GM18951 (cell line): ENCODE data around the gene STAT5B.

Experiments
- POLR2A ChIP-seq: IDR thresholded peaks from 4 replicates; pipeline ENCODE4 v1.6.1; 2011; ENCODE audit warnings: mild to moderate bottlenecking; ENCODE audit not compliant: insufficient read length, insufficient read depth; ENCODE audit errors: extremely low read depth
- in situ Hi-C: fragments of 300-500 bp; cut with MboI; formaldehyde crosslinking; loops from one replicate; pipeline ENCODE4 v1.12.0; 2022; ENCODE audit warnings: low sequenced_read_pairs, mixed read lengths, inconsistent platforms; ENCODE audit not compliant: unreplicated experiment

Gene STAT5B

DNA sequence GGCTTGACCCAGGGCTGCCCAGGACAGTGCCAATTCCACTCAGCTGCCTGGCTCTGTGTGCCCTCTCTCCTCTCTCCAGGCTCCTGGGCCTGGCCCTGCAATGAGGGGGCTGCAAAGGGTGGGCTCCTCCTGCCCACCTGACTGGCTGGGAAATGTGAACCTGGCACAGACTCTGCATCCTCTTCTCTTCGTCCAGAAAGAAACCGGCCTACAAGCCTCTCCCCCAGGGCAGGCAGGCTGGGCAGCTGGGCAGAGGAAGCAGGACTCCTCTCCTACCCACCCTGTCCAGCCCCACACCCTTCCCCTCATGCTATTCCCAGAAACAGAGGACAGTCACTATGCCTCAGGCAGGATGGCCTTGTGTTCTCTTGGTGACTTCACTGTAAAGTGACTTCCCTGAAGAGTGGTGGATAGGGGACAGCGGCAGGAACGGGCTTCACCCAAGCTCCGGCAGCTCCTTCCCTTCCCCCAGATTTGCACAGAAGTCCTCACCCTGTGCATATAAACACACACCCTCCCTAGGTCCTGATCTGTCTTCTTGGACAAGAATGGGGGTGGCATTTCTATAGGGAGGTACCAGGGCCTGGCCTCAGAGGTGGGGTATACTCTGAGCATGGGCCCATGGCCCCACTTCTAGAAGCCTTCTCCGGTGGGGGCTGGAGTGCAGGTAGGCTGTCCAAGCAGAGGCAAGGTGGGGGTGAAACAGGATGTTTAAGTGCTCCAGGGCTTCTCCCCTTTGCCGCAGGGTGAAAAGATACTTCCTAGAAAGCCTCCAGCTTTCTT lies 7.2 kb upstream of the STAT5B start:
- in situ Hi-C loops: no loop called here
- no peak for TF ChIP-seq POLR2A

DNA sequence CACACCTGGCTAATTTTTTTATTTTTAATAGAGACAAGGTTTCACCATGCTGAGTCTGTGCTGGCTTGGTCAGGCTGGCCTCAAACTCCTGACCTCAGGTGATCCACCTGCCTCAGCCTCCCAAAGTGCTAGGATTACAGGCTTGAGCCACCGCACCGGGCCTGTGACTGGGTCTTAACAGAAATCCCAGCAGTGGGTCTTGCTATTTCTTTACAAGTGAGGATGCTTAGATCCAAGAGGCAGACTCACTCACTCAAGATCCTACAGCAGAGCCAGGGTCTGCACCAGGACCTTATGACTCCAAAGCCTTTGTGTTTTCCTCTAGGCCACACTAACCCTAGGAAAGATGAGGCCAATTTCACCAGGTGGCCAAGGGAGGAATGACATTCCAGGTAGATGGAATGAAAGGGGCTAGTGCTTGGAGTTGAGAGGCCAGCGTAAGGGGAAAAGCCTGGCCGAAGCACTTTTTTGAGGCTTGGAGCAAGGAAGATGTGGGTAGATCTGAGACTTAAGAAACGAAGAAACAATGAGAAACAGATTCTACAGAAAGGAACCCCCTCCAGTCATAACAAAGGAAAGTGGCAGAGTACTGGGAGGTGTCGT lies 6.4 kb upstream of the STAT5B start:
- in situ Hi-C loops: no loop called here

DNA sequence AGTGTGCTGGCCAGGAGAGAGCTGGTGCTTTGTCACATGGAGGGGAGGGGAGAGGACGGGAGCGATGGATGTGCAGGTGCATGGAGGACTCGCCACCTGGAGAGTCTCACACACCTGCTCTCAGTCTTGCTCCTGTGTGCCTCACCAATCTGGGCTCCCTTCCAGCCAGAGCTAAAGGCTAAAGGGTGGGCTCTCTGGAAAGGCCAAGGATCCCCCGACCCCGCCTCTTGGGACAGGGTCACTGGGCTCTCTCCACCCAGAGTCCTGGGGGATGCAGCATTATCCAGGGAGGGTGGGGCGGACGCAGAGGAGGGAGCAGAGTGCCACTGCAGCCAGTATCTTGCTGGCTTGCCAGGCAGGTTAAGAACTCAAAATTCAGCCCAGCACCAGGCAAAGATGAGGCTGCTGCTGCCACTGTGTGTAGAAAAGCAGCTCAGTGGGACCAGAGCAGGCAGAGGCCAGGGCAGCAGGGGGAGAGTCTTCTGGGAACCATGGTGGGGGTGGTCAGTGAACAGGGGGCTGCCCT lies 5.4 kb upstream of the STAT5B start:
- in situ Hi-C loops: no loop called here
- no peak for TF ChIP-seq POLR2A

More for the DNA sequence above, 6.4 kb upstream of the STAT5B start:
- TF ChIP-seq POLR2A: no peak

GRCh38 chr17:42279776-42280630 lies 3.8 kb upstream of the STAT5B start:
- TF ChIP-seq POLR2A: no peak
- in situ Hi-C loops: no loop called here

GRCh38 chr17:42277342-42277712 lies 1.1 kb upstream of the STAT5B start:
- in situ Hi-C loops: no loop called here
- TF ChIP-seq POLR2A: no peak

DNA sequence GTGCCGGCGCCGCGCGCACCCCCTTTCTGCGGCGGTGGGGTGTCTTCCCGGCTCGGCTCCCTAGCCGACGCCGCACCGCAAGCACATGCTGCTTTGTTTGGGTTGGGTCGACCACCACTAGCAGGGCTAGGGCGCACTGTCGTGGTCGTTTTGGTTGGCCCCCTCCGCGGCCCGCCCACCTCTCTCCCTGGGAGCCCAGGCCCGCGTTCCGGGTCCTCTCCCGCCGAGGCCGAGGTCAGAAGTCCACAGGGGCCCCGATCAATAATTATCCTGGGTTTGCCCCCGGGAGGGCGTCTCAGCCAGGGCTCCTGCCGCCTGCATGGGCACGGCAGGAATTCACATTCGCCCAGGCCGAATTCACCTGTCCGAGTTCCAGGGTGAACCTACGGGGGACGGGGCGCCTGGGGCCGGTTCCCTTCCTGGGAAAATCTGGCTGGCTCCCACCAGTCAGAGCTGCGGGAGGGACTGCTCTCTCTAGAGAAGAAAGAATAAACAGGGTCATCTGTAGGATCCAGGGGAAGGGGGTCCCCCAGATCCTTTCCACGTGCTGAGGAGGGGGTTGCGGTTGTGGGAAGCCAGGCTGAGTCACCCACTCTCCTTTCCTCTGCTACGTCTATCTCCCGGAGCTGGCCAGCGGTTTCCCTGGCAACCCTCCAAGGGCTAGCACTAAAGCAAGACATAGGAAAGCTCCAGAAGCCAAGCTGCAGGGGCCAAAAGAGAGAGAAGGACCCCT lies 584 bp upstream of the STAT5B start:
- TF ChIP-seq POLR2A: no peak
- in situ Hi-C loops: no loop called here

GRCh38 chr17:42275527-42276358 lies 448 bp downstream of the STAT5B start:
- in situ Hi-C loops: no loop called here
- no peak for TF ChIP-seq POLR2A

- in situ Hi-C loops: no loop called here
- no peak for TF ChIP-seq POLR2A
Observed at GRCh38 chr17:42274812-42275526, 1.2 kb downstream of the STAT5B start.

GRCh38 chr17:42274253-42274542 lies 2.0 kb downstream of the STAT5B start:
- in situ Hi-C loops: no loop called here

GRCh38 chr17:42273474-42274252 lies 2.5 kb downstream of the STAT5B start:
- no peak for TF ChIP-seq POLR2A
- in situ Hi-C loops: no loop called here

More at GRCh38 chr17:42274253-42274542, 2.0 kb downstream of the STAT5B start:
- no peak for TF ChIP-seq POLR2A
